Ishikawa (cell line): ENCODE measurements around the gene ELAVL3.

Experiments used
- EGR1 ChIP-seq: IDR thresholded peaks from 2 replicates; pipeline ENCODE4 v1.6.1; 2012
- FOXM1 ChIP-seq: IDR thresholded peaks from 2 replicates; pipeline ENCODE4 v1.6.1; 2012; ENCODE audit warnings: low read depth, borderline replicate concordance
- NFIC ChIP-seq: IDR thresholded peaks from 2 replicates; pipeline ENCODE4 v1.6.1; 2012
- RAD21 ChIP-seq: IDR thresholded peaks from 2 replicates; pipeline ENCODE4 v1.6.1; 2012; ENCODE audit warnings: low read depth
- TEAD4 ChIP-seq: IDR thresholded peaks from 2 replicates; pipeline ENCODE4 v1.6.1; 2012
- YY1 ChIP-seq: IDR thresholded peaks from 2 replicates; pipeline ENCODE4 v1.6.1; 2012; ENCODE audit warnings: low read depth
- TF ChIP-seq, protein P1 (sequence below): IDR thresholded peaks from 2 replicates; pipeline ENCODE4 v1.6.1; 2012; ENCODE audit warnings: low read depth, mild to moderate bottlenecking
- TF ChIP-seq, protein P2 (sequence below): IDR thresholded peaks from 2 replicates; pipeline ENCODE4 v1.6.1; 2012

ELAVL3 gene

DNA sequence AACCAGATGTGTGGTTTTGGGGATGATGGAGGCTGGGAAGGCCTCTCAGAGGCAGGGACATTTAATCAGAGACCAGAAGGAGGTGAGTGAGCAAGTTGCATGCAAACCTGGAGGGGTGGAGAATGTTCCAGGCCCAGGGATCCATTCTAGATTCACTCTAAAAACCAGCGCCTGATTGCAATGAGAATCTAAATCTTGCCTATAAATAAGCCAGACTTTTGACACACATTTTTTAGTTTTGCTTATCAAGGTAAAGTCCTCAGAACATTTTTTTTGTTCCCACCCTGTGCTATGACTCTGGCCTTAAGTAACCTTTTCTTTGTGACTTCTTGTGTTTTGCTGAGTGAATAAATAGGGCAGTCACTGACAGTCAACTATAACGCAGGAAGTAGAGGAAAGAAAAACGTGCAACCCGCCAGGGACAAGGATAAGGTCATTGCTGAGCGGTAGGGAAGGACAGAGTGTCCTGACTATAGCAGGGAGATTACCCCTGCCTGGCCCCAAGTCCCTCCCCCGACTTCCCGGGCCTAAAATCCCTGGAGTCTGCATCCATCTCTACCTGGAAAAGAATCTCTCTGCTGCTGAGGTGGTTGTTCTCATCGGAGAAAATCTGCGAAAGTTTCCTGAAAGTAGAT lies 76.1 kb downstream of the ELAVL3 start:
- TF ChIP-seq YY1 (no peak), FOXM1 (no peak), EGR1 (no peak)
- TF ChIP-seq, protein P1, sequence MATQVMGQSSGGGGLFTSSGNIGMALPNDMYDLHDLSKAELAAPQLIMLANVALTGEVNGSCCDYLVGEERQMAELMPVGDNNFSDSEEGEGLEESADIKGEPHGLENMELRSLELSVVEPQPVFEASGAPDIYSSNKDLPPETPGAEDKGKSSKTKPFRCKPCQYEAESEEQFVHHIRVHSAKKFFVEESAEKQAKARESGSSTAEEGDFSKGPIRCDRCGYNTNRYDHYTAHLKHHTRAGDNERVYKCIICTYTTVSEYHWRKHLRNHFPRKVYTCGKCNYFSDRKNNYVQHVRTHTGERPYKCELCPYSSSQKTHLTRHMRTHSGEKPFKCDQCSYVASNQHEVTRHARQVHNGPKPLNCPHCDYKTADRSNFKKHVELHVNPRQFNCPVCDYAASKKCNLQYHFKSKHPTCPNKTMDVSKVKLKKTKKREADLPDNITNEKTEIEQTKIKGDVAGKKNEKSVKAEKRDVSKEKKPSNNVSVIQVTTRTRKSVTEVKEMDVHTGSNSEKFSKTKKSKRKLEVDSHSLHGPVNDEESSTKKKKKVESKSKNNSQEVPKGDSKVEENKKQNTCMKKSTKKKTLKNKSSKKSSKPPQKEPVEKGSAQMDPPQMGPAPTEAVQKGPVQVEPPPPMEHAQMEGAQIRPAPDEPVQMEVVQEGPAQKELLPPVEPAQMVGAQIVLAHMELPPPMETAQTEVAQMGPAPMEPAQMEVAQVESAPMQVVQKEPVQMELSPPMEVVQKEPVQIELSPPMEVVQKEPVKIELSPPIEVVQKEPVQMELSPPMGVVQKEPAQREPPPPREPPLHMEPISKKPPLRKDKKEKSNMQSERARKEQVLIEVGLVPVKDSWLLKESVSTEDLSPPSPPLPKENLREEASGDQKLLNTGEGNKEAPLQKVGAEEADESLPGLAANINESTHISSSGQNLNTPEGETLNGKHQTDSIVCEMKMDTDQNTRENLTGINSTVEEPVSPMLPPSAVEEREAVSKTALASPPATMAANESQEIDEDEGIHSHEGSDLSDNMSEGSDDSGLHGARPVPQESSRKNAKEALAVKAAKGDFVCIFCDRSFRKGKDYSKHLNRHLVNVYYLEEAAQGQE, result no peak

DNA sequence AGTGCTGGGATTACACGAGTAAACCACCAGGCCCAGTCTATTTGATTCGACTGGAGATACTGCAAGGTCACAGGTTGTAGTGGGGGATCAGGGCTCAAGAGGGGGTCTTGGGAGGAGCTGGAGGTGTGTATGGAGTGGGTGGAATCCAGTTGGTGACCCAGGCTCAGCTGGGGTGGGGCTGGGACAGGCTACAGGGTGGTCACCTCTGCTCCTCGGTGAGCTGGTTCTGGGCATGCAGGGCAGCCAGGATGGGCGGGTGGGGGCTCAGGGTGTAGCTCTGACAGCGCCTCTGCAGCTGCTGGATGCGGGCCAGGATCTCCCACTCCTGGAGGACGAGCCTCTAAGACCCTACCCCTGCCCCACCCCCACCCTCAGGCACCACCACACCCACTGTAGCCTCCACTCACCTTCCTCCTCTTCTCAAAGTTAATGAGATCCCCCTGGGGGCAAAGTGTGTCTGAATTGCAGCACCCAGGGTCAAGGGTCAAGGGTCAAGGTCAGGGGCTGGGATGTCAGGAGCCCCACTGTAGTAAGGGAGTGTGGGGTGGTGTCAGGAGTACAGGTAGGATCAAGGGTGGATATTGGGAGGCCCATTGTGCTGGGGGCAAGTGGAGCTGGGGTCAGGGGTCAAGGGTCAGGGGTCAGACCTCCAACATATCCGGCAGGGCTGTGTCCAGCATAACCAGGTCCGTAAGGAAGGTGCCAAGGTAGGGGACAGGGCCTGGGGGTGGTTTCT lies 78.9 kb downstream of the ELAVL3 start:
- TF ChIP-seq RAD21 (no peak), TEAD4 (no peak), NFIC (no peak)
- TF ChIP-seq, protein P2, sequence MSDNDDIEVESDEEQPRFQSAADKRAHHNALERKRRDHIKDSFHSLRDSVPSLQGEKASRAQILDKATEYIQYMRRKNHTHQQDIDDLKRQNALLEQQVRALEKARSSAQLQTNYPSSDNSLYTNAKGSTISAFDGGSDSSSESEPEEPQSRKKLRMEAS, result no peak
